ENCODE results near the gene C1orf94.
"Not testable (repeated sequence)": the region's sequence is repeated elsewhere in the genome, so short reads cannot be mapped to it uniquely, and the experiment has no call there.

The C1orf94 gene

GRCh38 chr1:34164771-34165391, 11.8 kb upstream of the C1orf94 start, which contains the start of gene CSMD2:
Gene CSMD2 (minus strand): TSS chr1:34165230. CDS start chr1:34165097, 133 bp downstream.
- peak; percentile 69 for DNase-seq (ENCODE audit: low read depth)

GRCh38 chr1:34165422-34165921, 11.2 kb upstream of the C1orf94 start:
- DNase-seq (ENCODE audit: low read depth) = no peak

GRCh38 chr1:34166191-34166624, 10.5 kb upstream of the C1orf94 start:
- DNase-seq (ENCODE audit: low read depth) = peak; percentile 11

- DNase-seq (ENCODE audit: low read depth) = peak; percentile 39
Observed at GRCh38 chr1:34166625-34167361, 9.9 kb upstream of the C1orf94 start.

GRCh38 chr1:34167389-34167788, 9.3 kb upstream of the C1orf94 start:
- DNase-seq (ENCODE audit: low read depth) = no peak

- no peak for DNase-seq (ENCODE audit: low read depth)
Observed at GRCh38 chr1:34175744-34176143, 963 bp upstream of the C1orf94 start.

- peak; percentile 4 for DNase-seq (ENCODE audit: low read depth)
Observed at GRCh38 chr1:34178072-34178471, 1.4 kb downstream of the C1orf94 start.

GRCh38 chr1:34183381-34183780, 6.7 kb downstream of the C1orf94 start:
- not testable (repeated sequence) for DNase-seq (ENCODE audit: low read depth)

GRCh38 chr1:34186741-34187494, 10.2 kb downstream of the C1orf94 start:
- DNase-seq (ENCODE audit: low read depth) = no peak

- no peak for DNase-seq (ENCODE audit: low read depth)
Observed at GRCh38 chr1:34188418-34188817, 11.7 kb downstream of the C1orf94 start.

- DNase-seq (ENCODE audit: low read depth) = no peak
Observed at GRCh38 chr1:34188985-34189384, 12.3 kb downstream of the C1orf94 start.

- no peak for DNase-seq (ENCODE audit: low read depth)
Observed at GRCh38 chr1:34190692-34191091, 14.0 kb downstream of the C1orf94 start.

- DNase-seq (ENCODE audit: low read depth) = no peak
Observed at GRCh38 chr1:34192621-34193020, 15.9 kb downstream of the C1orf94 start.

- peak; percentile 13 for DNase-seq (ENCODE audit: low read depth)
Observed at GRCh38 chr1:34199927-34200326, 23.2 kb downstream of the C1orf94 start.

- no peak for DNase-seq (ENCODE audit: low read depth)
Observed at GRCh38 chr1:34212673-34213072, 36.0 kb downstream of the C1orf94 start.

GRCh38 chr1:34213956-34214355, 37.2 kb downstream of the C1orf94 start:
- no peak for DNase-seq (ENCODE audit: low read depth)

GRCh38 chr1:34231441-34231840, 54.7 kb downstream of the C1orf94 start:
- DNase-seq (ENCODE audit: low read depth) = no peak

- no peak for DNase-seq (ENCODE audit: low read depth)
Observed at GRCh38 chr1:34235594-34235993, 58.9 kb downstream of the C1orf94 start.

GRCh38 chr1:34236089-34236488, 59.4 kb downstream of the C1orf94 start:
- DNase-seq (ENCODE audit: low read depth) = no peak

- no peak for DNase-seq (ENCODE audit: low read depth)
Observed at GRCh38 chr1:34237151-34237815, 60.6 kb downstream of the C1orf94 start.

GRCh38 chr1:34245967-34246366, 69.3 kb downstream of the C1orf94 start:
- DNase-seq (ENCODE audit: low read depth) = no peak

- no peak for DNase-seq (ENCODE audit: low read depth)
Observed at GRCh38 chr1:34250342-34250741, 73.6 kb downstream of the C1orf94 start.

Measured in EH (cell line).